Astrocyte of the hippocampus (primary cell): Measurements from ENCODE around the gene PIP.
"Not testable (repeated sequence)": the region's sequence is repeated elsewhere in the genome, so short reads cannot be mapped to it uniquely, and the experiment has no call there.

Experiments
- DNase-seq: peaks from one replicate; pipeline ENCODE4 v3.0.0; 2011; ENCODE audit warnings: low read depth, low spot score

The PIP gene

GRCh38 chr7:143177374-143178119 is 45.7 kb downstream of the PIP start:
- DNase-seq, result no peak

- not testable (repeated sequence) for DNase-seq
Measured at GRCh38 chr7:143180771-143181170, 48.9 kb downstream of the PIP start.

- DNase-seq, result no peak
Measured at GRCh38 chr7:143181349-143181748, 49.5 kb downstream of the PIP start.

GRCh38 chr7:143183024-143183423 is 51.1 kb downstream of the PIP start, which contains the start of gene TAS2R39:
TSS of gene TAS2R39 (plus strand) at chr7:143183419. CDS start at chr7:143183419, 0 bp downstream.
- DNase-seq, result no peak

- DNase-seq, result no peak
Measured at GRCh38 chr7:143185551-143185950, 53.7 kb downstream of the PIP start.

GRCh38 chr7:143188994-143189393 is 57.1 kb downstream of the PIP start:
- DNase-seq, result no peak
